Heart right ventricle (tissue), 16 donors: ENCODE data around the gene ABCA8. TPM values are rescaled to one million over a fixed set of nuclear protein-coding genes. Genes with fewer than 3 reads are reported as not detected.

ENCODE experiments used
- ATAC-seq, 8 donors: fragments of 200-7000 bp; cut with Tn5 transposase; one replicate each; pipeline ENCODE4 v1.9.1; 2020; ENCODE audit warnings: mild to moderate bottlenecking in 8 of 8, moderate library complexity in 8 of 8, moderate number of reproducible peaks in 1 of 8
- DNase-seq, 2 donors: peaks; one replicate each; pipeline ENCODE4 v3.0.0-alpha.2; 2020
- H3K27ac ChIP-seq, 10 donors: fragments of 200-600 bp; sonication (generic) in 2 of 10; one replicate each; pipeline versions ENCODE4 v1.5.0 to v1.8.0; 2020 to 2022; ENCODE audit warnings: mild to moderate bottlenecking in 3 of 10
- H3K27me3 ChIP-seq, 7 donors: fragments of 200-600 bp; one replicate each; pipeline ENCODE4 v1.8.0; 2021 to 2022; ENCODE audit warnings: mild to moderate bottlenecking in 2 of 7
- H3K36me3 ChIP-seq, 9 donors: fragments of 200-600 bp; sonication (generic) in 1 of 9; one replicate each; pipeline versions ENCODE4 v1.5.0 to v1.8.0; 2020 to 2022; ENCODE audit warnings: mild to moderate bottlenecking in 2 of 9
- H3K4me1 ChIP-seq, 9 donors: fragments of 200-600 bp; sonication (generic) in 1 of 9; one replicate each; pipeline versions ENCODE4 v1.5.0 to v1.8.0; 2020 to 2022; ENCODE audit warnings: mild to moderate bottlenecking in 4 of 9
- H3K4me3 ChIP-seq, 10 donors: fragments of 200-600 bp; sonication (generic) in 2 of 10; one replicate each; pipeline versions ENCODE4 v1.5.0 to v1.8.0; 2020 to 2022; ENCODE audit warnings: mild to moderate bottlenecking in 7 of 10, moderate library complexity in 2 of 10
- H3K9me3 ChIP-seq, 11 donors: fragments of 200-600 bp in 10 of 11; sonication (generic) in 2 of 11; one replicate each; pipeline versions ENCODE4 v1.5.0 to v1.8.0; 2013 to 2022; ENCODE audit warnings: mild to moderate bottlenecking in 2 of 11, control low read depth in 1 of 11, moderate library complexity in 1 of 11
- CTCF ChIP-seq, 9 donors: fragments of 200-600 bp; sonication (generic) in 2 of 9; IDR thresholded peaks; one replicate each; pipeline versions ENCODE4 v1.5.0 to v1.8.0; 2021 to 2022; ENCODE audit warnings: antibody characterized with exemption in 9 of 9, mild to moderate bottlenecking in 5 of 9, moderate library complexity in 1 of 9
- WGBS, 2 donors: extraction: QIAGEN DNeasy Blood & Tissue Kit; methylation state at CpG; one replicate each; pipeline ENCODE4 v1.1.7; 2013; ENCODE audit warnings: inconsistent platforms in 1 of 2; 5-methylcytosine and 5-hydroxymethylcytosine counted together
- intact Hi-C, 10 donors: fragments of 100-400 bp; cut with DNase I; formaldehyde crosslinking; loops; one replicate each; pipeline versions ENCODE4 v1.11.1 to v1.14.2; 2022
- polyA plus RNA-seq, 2 donors: library from polyadenylated mRNA; stranded (reverse); fragments of 200-250 nt; gene quantifications; one replicate each; pipeline ENCODE4 v1.2.3, GENCODE V29; 2013
- total RNA-seq, 10 donors: library from RNA; stranded (reverse); fragmentation: NEBNext Ultra II Directional in 3 of 10; extraction: Animal tissue kit (Norgen Biotek cat#: 25700) in 3 of 10; gene quantifications; one replicate each; pipeline versions ENCODE4 v1.2.1 to v1.2.4, GENCODE V29; 2021 to 2023
- donor health status: Arrhythmogenic right ventricular cardiomyopathy.
- donor health status: ischemic (EF 13 %, LVEDD 7.1; RV severe dilation, severe dysfunction).
- donor health status: healthy with polysubstance abuse.
- donor health status: DM: no; HTN: yes; CAD: no.
- donor health status: DM: no; HTN: no; CAD: no.
- donor health status: ischemic (EF 25% LVEDD 6.9; RV normal size, moderate dysfunction).
- donor health status: ischemic (EF 25% LVEDD 5.7; RV mildly dilated, moderate dysfunction).
- donor health status: healthy.
- donor health status: DM: yes; HTN: yes; CAD: no.
- donor health status: Ischemic cardiomyopathy.
- donor health status: ischemic (EF 35%, LVEDD 5.7; RV mildly dilated, moderate dysfunction).
- donor health status: nonischemic (EF 11% LVEDD 7.7; RV severe dilation, severe dysfunction).
- donor health status: DM: yes; HTN: yes; CAD: no.
- donor health status: PGD.
- donor health status: ischemic (EF 29% LVEDD 5.4; RV normal size, mild dysfunction).
- donor health status: nonischemic (EF 23%, LVEDD 6.1; RV moderate dilation, normal function).

ABCA8 gene
- total and polyA plus RNA-seq, 12 donors, result 10.1 to 93.0 (median 35.7) TPM

- H3K4me1 ChIP-seq, result peaks cover 0 to 33% (median 12%) of the 10 kb centered on the region in 9 donors
- H3K27me3 ChIP-seq, result no peaks in the 10 kb centered on the region
- 90 to 93% methylated on average over 2 of the region's 2 CpGs for WGBS, 2 donors
- ATAC-seq (peak in 2 of 8 donors; percentile 10), DNase-seq (no peak)
- peak overlapping the region in 8 of 10 donors; percentile 7 to 82 (median 58) for H3K27ac ChIP-seq
- no peak for TF ChIP-seq CTCF (IDR thresholded peaks at IDR 0.05)
- peaks cover 0 to 23% (median 4%) of the 10 kb centered on the region in 11 donors for H3K9me3 ChIP-seq
- no peak overlapping the region for H3K4me3 ChIP-seq
- H3K36me3 ChIP-seq, result peaks cover 0 to 87% (median 15%) of the 10 kb centered on the region in 9 donors
- intact Hi-C loops, result loop anchor here in 2 of 10 donors (5.0 kb wide), 2 partner anchors 119 to 134 kb away; no protein-coding TSS in a partner anchor
Observed at GRCh38 chr17:68910789-68911431, 44.3 kb downstream of the ABCA8 start.

GRCh38 chr17:68910251-68910705 lies 44.9 kb downstream of the ABCA8 start:
- Histone ChIP-seq H3K27me3 (no peaks in the 10 kb centered on the region), H3K9me3 (peaks cover 0 to 20% (median 4%) of the 10 kb centered on the region in 11 donors), H3K4me3 (no peak overlapping the region), H3K36me3 (peaks cover 0 to 87% (median 13%) of the 10 kb centered on the region in 9 donors), H3K4me1 (peaks cover 0 to 33% (median 12%) of the 10 kb centered on the region in 9 donors), H3K27ac (peak overlapping the region in 8 of 10 donors; percentile 7 to 82 (median 58))
- 34 to 36% methylated on average over 5 of the region's 5 CpGs for WGBS, 2 donors
- ATAC-seq (peak; percentile 11 to 72 (median 57)), DNase-seq (peak in 1 of 2 donors; percentile 20)
- no peak for TF ChIP-seq CTCF (IDR thresholded peaks at IDR 0.05)
- intact Hi-C loops, result loop anchor here in 2 of 10 donors (5.0 kb wide), 2 partner anchors 118 to 133 kb away; no protein-coding TSS in a partner anchor

- WGBS, 2 donors, result 57 to 63% methylated on average over 1 of the region's 1 CpG
- ATAC-seq (peak; percentile 56 to 87 (median 73)), DNase-seq (peak in 1 of 2 donors; percentile 55)
- peaks cover 0 to 10% (median 0%) of the 10 kb centered on the region in 11 donors for H3K9me3 ChIP-seq
- H3K36me3 ChIP-seq, result peaks cover 0 to 87% (median 8%) of the 10 kb centered on the region in 9 donors
- H3K27me3 ChIP-seq, result no peaks in the 10 kb centered on the region
- peaks cover 0 to 33% (median 12%) of the 10 kb centered on the region in 9 donors for H3K4me1 ChIP-seq
- no peak for TF ChIP-seq CTCF (IDR thresholded peaks at IDR 0.05)
- H3K27ac ChIP-seq, result peak overlapping the region; percentile 7 to 82 (median 56)
- H3K4me3 ChIP-seq, result no peak overlapping the region
- intact Hi-C loops, result loop anchor here in 2 of 10 donors (5.0 to 10.0 kb wide), 2 partner anchors 42 to 124 kb away; no protein-coding TSS in a partner anchor
Observed at GRCh38 chr17:68909066-68909465, 46.1 kb downstream of the ABCA8 start.

- ATAC-seq, result no peak
- H3K4me1 ChIP-seq, result peaks cover 0 to 33% (median 12%) of the 10 kb centered on the region in 9 donors
- no peaks in the 10 kb centered on the region for H3K27me3 ChIP-seq
- peaks cover 0 to under 1% (median 0%) of the 10 kb centered on the region in 11 donors for H3K9me3 ChIP-seq
- 82 to 84% methylated on average over 2 of the region's 2 CpGs for WGBS, 2 donors
- intact Hi-C loops, result loop anchor here in 2 of 10 donors (5.0 to 10.0 kb wide), 2 partner anchors 41 to 123 kb away; no protein-coding TSS in a partner anchor
- H3K27ac ChIP-seq, result peak overlapping the region in 7 of 10 donors; percentile 7 to 82 (median 59)
- H3K4me3 ChIP-seq, result no peak overlapping the region
- no peak for DNase-seq
- TF ChIP-seq CTCF (IDR thresholded peaks at IDR 0.05), result no peak
- peaks cover 0 to 87% (median 8%) of the 10 kb centered on the region in 9 donors for H3K36me3 ChIP-seq
Observed at GRCh38 chr17:68908045-68908444, 47.1 kb downstream of the ABCA8 start.
